Activated CD4-positive, alpha-beta T cell treated with anti-CD3 and anti-CD28 coated beads, Interleukin-2, amount 50 U/mL, for 16 hours (primary cell): ENCODE data around the gene RNF145.

Experiments
- DNase-seq: peaks from one replicate; pipeline ENCODE4 v3.0.0-alpha.2; 2020

RNF145 gene

DNA sequence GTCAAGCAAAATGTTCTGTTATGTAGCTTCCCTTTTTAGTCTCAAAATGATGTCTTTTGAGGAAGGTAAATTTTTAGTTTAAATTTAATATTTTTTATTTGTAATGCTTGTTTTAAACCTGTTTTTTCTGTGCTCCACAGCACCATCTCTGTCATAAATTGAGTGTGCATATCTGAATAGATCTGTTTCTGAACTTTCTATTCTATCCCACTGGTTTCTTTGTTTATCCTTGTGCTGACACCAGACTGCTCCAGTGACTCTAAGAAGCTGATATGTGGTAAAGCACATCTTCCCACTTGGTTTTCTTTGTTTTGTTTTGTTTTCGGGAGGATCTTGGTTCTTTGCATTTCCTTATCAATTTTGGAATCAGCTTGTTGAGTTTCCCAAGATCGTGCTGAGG, 7.1 kb upstream of the RNF145 start:
- DNase-seq: no peak

DNA sequence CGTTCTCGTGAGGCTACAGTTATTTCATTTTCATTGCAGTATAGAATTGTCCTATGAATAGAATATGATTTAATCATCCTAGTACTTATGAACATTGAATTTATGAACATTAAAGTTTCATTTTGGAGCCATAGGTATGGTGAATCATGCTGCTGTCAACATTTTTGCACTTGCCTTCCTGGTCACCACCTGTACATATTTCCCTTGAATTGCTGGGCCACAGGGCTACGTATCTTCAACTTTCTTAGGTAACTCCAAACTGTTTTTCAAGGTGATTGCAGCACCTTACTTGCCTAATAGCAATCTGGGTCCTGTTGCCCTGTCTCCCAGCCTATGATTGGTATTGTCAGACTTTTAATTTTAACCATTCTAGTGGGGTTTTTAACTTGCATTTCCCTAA, 6.5 kb upstream of the RNF145 start:
- no peak for DNase-seq

DNA sequence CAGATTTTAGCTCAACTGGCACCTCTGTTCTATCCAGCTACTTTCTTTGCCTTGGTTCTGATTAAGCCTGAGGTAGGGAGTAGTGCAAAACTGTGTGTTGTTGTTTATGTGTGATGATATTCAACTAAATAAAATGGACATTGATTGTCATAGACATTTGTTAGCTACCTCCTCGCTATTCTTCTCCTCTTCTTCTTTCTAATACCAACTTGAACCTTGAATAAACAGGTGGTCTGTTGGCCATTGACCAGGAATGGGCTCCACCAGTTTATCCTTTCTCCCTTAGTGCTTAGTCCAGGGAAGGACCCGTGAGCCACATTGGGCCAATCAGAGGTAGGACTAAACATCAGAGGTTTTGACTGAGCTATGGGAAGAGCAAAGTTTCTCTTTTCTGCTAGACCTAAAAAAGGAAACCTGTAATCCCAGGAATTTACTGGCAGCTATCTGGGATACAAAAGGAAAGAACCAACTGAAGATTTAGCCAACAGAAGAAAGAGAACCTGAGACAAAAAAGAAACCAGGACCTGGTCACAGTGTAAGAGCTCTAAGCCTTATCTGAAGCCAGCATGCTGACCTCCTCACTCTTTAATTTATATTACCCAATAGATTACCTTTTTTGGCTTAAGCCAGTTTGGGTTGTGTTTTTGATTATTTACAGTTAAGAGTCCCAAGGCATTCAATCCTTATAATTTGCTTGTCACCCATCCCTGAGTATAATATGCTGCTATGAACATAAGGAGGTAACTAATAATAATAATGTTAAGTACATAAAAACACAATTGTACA, 5.3 kb upstream of the RNF145 start:
- DNase-seq: no peak

DNA sequence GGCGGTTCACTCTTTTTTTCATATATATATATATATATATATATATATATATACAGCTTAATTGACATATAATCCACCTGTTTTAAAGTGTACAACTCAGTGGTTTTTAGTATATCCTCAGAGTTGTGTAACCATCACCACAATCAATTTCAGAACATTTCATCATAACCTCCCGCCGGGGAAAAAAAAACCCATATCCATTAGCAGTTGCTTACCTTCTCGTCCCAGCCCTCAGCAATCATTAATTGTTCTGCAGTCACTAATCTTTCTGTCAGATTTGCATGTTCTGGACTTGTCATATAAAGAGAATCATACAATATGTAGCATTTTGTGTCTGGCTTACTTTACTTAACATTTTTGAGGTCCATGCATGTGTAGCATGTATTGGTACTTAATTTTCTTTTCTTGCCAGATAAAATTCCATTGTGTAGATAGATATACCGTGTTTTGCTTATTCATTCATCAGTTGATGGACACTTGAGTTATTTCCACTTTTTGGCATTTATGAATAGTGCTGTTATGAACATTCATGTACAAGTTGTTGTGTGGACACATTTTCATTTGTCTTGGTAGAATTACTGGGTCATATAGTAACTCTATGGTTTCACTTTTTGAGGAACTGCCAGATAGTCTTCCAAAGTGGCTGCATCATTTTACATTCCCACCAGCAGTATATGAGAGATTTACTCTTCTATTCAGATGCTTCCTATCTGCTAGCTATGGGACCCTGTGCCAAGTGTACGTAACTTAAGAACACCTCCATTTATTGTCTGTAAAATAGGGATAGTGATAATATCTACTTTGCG, 3.5 kb upstream of the RNF145 start:
- DNase-seq: no peak

DNA sequence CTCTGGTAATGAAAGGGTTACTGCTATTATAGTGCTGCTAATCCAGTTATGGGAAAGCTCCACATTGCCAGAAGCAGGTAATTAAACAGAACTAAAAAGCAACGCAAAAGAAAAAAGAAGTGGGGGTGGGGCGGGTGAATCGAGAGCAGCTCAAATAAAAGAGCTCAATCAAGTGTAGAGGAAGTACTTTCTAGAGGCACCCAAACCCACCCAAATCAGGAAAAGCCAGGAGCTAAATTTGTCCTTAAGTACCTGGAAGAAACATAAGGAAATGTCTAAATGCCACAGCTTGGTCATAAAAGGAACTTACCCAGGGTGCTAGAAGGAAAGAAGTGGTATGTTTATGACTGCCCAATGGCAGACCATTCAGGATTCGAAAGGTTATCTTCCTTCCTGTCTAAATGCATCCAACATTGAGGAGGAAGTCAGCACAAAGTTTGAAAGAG, 2.4 kb upstream of the RNF145 start:
- DNase-seq: no peak

DNA sequence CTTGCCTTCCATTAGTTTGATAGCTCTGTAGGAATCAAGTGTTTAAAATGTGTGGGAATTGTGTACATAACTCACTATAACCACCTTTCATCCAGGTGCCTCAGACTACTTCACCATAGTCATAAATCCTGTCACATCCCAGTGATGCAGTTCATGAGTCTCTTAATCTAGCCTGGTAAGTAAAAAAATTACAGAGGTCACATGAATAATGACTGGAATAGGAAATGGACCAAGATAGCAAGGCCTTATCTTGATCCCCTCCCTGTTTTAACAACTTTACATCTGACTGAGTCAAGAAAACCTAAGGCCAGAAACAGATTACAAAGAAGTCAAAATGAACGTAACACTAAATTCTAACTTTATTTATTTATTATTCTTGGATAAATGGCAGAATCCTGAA, 1.5 kb upstream of the RNF145 start:
- no peak for DNase-seq

DNA sequence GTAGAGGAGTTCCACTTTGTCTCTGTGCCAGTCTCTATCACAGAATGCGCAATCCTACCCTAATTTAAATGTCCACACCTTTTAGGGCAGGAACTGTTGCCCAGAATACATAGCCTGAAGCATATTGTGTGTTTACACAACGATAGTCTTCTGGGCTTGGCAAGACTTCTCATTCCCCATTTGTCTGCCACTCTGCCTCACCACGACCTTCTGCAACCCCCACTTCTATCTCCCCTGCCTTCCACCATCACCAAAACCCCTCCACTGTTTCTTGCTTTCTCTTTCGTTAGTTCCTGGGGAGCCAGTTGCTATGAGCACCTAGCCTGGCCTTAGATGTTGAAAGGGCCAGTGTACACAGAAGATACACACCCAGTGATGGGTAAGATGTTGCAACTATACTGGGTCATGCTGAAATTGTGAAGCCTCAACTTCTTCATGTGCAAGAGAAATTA, 883 bp upstream of the RNF145 start:
- no peak for DNase-seq

DNA sequence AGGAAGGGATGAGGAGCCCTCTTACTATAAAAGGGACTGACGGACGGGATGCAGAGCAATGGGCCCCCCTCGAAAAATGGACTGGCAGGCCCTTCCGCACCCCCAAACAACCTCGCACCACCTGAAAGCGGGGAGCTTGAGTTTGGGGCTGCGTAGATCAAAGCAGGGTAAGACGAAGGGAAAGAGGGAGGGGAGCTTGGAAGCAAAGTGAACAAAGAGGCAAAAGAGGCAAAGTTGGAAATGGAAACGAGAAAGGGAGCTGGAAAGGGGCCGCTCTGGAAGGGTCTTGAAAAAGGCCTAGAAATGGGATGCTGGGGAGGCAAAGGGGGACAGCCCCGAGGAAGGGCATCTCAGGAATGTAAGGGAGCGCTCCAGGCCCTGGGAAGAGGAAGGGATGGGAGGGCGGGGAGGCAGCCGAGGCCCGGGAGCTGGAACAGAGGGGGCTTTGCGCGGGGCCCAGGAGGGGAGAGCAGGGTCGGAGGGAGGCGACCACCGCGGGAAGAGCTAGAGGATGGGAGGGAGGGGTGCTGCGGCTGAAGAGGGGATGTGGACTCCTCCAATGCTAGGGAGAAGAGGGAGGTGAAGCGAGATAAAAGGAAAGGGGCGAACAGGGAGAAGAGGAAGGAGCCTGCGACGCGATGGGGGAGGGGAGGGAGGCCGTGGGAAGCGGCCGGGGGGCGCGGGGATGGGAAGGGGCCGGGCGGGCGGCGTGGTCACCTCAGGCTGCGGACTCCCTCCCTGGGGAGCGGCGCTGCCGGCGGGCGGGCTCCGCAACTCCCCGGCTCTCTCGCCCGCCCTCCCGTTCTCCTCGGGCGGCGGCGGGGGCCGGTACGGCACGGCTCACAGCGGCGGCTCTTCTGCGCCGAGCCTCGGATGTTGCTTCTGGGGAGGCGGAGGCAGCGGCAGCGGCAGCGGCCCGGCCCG, 577 bp downstream of the RNF145 start:
- no peak for DNase-seq

DNA sequence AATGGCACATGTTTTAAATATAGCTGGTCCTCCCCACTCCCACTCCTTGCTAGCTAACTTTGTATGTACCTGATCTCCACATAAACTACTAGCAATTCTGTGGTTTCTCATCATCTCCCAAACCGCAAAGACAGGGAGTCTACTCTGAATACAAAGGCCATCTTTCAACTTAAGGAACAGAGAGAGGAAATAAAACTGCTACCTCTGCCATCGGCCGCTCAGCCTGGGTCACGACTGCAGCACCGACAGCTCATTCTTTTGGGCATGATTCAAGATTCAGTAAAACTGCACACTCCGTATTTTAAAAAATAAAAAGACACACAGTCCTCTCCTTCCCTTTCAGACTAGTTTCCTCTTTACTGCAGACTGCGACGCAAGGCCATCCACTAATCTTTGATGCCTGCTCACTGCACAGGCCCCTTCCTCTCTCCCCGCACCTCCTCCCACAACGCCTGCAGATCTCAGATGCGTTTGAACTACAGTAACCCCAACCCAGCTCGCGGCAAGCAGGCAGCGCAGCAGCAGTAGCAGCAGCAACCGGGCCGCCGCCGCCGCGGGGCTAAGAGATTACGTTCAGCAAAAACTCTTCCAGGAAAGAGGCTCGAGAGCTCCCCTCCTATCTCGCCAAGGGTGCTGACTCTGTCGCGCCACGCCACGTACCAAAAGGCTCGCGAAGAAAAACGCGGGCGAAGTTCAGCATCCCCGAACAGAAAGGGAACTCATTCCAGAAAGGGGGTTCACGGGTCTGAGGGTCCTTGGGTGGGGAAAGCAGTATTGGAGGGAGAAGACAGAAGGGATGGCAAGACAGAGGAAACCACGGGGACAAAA, 1.5 kb downstream of the RNF145 start:
- peak; percentile 88 for DNase-seq

DNA sequence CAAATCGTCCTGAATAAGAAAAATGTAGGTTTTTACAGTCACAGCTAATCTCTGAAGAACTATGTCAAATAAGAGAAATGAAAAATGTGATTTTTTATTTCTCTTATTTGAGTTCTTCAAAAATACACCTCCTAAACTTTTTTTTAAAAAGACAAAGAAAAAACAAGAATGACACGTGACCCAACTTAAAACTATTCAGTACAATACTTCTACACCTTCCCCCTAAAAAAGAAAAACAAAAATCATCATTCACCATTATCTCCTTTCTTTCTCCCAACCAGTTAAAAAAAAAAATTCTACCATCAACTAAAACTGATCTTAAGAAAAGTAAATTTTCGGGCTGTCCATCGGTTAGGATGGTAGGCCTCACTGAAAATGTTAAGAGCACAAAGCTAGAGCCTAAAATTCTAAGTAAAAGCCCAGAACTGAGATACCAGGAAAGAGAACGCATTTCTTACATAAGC, 2.1 kb downstream of the RNF145 start:
- no peak for DNase-seq

DNA sequence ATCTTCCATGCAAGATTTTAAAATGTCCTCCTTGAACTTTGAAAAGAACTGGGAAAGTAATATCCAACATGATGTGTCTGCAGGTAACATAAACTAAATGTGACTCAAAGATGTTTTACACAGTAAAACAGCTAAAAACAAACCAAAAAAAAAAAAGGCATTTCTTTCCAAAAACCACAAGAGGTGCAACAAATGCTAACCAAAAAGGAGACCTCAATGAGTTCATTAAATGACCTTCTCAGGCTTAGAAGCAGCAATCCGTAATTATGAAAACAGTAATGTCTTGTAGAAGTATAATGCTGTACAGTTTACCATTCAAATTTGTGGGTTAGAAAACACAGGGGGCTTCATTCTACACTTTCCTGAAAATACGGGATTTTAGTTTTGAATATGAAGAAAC, 2.5 kb downstream of the RNF145 start:
- no peak for DNase-seq

DNA sequence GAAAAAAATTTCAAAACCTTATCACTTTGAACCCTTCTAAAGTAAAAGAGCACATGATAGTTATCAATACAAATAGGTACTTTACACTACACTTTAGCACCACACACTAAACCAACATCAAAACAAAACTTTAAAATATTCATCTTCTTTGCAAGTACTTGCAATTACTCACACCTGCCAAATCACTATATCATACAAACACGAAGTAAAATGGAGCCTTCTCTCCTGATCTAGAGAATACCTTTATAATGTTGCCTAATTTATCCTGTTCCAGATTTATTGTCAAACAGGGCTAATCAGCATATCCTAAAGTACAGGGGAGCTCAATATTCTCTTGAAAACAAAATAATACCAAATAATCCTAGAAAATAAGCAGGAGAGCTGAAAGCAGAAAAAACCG, 3.0 kb downstream of the RNF145 start:
- DNase-seq: no peak

DNA sequence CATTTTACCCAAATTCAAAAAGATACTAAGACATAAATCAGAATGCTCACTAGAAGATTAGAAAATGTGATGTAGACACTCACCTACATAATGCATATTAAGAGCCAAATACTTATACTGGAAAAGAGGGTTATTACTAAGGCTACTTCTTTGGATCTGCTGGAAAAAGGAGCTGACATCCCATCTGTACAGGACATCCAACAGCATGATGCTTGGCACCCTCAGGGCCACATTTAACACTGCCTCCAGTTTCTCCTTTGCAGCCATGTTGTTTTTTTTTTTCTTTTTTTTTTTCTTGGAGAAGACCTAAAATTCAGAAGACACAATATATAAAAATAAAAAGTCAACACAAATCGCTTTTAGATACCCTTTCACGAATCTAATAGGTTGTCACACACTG, 6.0 kb downstream of the RNF145 start:
- no peak for DNase-seq

DNA sequence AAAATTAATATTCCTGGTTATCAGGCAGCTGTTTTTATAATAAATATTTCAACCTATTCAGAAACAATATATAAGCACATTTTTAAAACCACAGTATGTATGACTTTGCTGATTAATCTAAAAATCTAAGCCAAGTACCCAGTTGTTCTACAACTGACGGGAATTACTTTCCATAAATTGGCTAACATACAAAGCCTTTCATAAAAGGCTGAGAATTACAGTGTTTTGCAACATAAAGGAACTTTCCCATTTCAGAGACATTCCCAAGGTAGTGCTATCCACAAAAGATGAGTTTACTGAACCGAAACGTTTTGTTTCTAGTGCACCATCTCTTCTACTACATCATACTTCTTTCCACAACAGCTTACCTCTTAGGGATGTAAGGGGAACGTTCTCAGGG, 7.2 kb downstream of the RNF145 start:
- DNase-seq: no peak

DNA sequence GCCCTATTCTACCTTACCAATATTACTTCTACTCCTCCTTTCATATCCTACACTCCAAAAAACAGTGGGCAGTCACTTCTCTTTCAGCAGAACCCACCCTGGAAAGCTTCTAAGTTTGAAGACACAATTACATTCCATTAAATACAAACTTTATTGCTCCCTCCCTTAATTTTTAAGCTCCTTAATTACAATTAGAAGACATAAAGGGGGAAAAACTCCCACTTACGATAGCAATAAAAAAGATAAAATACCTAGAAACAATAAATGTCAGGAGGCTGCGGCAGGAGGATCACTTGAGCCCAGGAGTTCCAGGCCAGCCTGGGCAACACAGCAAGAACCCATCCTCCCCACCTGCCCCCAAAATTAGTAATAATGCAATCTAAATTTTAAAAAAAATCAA, 9.6 kb downstream of the RNF145 start:
- no peak for DNase-seq

DNA sequence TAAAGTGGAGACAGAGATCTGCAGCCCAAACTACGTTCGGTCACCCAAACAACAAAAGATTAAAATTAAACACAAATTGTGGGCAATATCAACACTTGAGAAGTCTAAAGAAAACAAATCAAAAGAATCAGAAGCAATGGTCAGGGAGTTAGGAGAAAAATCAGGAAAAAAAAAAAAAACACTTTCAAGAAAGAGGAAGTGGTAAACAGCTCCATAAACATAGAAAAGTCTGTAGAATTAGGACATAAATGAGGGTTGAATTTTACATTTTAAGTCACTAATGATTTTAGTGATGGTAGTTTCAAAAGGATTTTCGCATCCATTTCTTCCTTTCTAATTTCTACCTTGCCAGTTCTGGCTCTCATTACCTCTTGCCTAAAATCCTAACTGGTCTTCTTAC, 10.1 kb downstream of the RNF145 start:
- DNase-seq: no peak

DNA sequence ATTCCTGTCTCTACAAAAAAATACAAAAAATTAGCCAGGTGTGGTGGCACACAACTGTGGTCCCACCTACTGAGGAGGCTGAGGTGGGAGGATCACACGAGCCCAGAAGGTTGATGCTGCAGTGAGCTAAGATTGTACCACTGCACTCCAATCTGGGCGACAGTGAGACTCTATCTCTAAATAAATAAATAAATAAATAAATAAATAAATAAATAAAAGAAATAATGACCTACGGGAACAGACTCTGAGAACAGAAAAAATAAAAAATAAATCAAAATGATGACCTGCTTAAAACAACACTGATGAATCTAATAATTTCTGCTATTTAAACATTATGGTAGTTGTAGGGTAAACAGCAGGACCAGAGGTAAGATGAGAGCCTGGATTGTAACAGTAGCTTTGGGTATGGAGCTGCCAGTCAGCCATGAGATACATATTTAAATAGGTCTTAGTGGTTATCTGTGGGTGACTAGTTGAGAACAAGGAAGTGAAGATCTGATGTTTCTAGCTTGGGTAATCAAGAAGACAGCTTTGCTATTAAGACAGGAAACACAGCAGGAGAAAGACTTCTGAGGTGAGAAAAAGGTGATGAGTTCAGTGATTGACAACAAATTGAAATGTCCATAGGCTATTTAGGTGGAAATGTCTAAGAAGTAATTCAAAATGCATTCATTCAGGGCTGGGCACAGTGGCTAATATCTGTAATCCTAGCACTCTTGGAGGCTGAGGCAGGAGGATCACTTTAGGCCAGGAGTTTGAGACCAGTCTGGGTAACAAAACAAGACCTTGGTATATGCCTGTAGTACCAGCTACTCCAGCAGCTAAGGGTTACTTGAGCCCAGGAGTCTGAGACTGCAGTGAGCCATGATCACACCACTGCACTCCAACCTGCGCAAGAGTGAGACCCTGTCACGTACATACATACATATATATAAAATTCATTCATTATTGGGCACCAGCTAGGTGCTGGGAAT, 11.0 kb downstream of the RNF145 start:
- no peak for DNase-seq

DNA sequence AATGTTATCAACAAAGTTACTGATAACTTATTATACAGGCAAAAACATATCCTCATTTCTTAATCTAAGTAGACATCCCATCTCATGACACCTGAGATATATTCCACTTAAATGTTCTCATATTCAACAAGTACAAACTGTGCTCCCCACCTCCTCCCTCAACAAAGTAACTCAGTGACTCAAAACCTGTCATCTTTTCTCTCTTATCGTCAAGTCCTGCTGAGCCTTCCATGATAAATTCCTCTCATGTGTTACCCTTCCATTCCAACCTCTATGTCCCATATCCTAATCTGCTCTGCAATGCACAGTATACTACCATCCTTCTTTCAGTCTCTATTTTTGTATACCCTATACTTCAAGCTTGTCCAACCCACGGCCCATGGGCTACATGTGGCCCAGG, 13.6 kb downstream of the RNF145 start:
- no peak for DNase-seq

DNA sequence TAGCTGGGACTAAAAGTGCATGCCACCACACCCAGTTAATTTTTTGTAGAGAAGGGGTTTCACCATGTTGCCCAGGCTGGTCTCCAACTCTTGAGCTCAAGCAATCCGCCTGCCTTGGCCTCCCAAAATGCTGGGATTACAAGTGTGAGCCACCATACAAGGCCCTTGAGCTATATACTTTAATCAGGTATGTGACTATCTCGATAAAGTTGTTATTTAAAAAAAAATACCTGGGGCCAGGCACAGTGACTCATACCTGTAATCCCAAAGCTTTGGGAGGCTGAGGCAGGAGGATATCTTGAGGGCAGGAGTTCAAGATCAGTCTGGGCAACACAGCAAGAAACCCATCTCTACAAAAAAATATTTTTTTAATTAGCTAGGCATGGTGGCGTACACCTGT, 19.2 kb downstream of the RNF145 start:
- no peak for DNase-seq

DNA sequence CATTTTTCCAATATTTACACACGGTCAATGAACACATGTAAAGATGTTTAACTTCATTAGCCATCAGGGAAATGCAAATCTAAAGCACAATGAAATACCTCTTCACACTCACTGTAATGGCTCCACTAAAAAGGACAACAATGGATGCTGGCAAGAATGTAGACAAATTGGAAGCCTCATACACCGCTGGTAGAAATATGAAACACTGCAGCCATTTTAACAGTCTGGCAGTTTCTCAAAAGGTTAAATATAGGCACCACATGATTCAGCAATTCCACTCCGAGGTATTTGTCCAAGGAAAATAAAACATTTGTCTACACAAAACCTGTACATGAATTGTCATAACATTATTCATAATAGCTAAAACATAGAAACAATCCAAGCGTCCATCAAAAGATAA, 20.0 kb downstream of the RNF145 start:
- DNase-seq: no peak

DNA sequence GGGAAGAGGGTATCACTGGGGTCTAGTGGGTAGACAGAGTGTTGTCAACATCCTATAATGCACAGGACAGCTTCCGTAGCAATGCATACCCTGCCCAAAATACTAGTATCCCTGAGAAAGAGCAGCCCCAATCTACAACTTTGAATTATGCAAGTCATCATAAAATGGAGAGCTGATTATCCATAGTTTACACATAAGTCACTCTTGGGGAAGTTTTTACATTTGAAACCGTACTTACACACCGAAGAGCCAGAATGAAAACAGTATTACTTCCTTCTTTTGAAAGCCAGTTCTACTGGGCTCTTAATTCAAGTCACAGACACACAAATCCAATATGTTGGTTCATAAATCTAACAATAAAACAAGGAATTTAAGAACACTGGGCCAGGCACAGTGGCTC, 21.6 kb downstream of the RNF145 start:
- no peak for DNase-seq
